ENCODE results near the gene RSPRY1.

GRCh38 chr16:57273826-57274225 is 87.7 kb downstream of the RSPRY1 start:
- TF ChIP-seq SP1 (IDR thresholded peaks at IDR 0.05) (no peak), FOXA1 (IDR thresholded peaks at IDR 0.05) (no peak), FOXM1 (IDR thresholded peaks at IDR 0.05; ENCODE audit: borderline replicate concordance) (no peak), BHLHE40 (IDR thresholded peaks at IDR 0.05; ENCODE audit: borderline replicate concordance) (no peak), ARNT (IDR thresholded peaks at IDR 0.05) (no peak), TARDBP (IDR thresholded peaks at IDR 0.05) (no peak), ZNF384 (IDR thresholded peaks at IDR 0.05) (no peak), L3MBTL2 (conservative IDR thresholded peaks at IDR 0.05) (no peak)
